Amniotic stem cell (primary cell): Measurements from ENCODE around the gene ZNF780A.
A peak's percentile ranks its signal among the peaks of the same experiment; 100 is the strongest.
"Not testable (repeated sequence)": the region's sequence is repeated elsewhere in the genome, so short reads cannot be mapped to it uniquely, and the experiment has no call there.

ENCODE experiments used
- DNase-seq: peaks from one replicate; lab custom pipeline; 2025; lab: John Stamatoyannopoulos, UW

ZNF780A gene

DNA sequence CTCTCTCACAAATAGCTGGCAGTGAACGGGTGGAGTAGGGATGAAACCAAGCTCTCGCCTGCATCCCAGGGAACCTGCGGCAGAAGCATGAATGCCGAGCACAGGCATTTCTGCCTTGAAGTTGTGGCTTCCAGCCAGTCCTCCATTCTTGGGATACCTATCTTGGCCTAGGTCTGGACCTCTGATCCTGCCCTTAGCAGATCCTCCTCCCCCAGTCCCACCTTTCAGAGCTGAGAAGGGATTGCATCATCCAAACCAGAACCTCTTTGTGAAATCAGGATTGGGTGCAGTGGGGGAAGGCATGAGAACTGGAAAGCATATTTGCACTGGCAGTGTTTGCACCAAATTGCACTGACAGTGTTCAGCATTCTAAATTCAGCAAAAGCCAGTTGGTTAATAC is 5.8 kb downstream of the ZNF780A start:
- DNase-seq = no peak

DNA sequence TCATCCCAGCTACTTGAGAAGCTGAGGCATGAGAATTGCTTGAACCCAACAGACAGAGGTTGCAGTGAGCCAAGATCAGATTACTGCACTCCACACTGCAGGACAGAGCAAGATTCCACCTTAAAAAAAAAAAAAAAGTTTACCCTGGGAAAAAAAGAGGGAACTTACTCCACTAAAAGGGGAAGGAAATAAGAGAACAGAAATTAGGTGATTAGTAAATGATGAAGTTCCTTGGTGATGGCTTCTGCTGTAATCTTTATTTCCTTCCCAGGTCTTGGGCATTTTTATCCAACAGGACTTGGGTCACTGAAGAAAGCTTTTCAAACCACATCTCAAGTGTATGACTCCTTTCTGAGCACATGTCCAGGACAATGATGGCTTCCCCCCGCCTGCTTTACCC is 9.3 kb downstream of the ZNF780A start:
- DNase-seq = no peak

DNA sequence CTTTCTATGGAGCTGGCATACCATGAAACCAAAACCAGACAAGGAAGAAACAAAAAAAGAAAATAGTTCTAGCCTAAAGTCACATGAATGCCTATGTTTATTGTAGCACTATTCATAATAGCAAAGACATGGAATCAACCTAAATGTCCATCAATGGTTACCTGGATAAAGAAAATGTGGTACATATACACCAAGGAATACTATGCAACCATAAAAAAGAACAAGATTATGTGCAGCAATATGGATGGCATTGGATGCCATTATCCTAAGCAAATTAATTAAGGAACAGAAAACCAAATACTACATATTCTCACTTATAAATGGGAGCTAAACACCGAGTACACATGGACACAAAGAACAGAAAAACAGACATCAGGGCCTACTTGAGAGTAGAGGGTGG is 10.5 kb downstream of the ZNF780A start:
- DNase-seq = no peak

DNA sequence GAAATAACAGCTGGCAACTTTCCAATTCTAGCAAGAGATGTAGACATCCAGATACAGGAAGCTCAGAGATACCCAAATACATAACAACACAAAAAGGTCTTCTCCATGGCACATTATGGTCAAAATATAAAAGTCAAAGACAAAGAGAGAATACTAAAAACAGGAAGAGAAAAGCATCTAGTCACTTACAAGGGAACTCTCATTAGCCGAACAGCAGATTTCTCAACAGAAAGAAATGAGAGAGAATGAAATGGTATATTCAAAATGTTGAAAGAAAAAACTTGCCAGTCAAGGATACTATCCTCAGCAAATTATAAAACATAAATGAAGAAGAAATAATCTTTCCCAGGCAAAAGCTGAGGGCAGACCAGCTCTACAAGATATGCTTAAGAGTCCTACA is 12.4 kb downstream of the ZNF780A start:
- no peak for DNase-seq

DNA sequence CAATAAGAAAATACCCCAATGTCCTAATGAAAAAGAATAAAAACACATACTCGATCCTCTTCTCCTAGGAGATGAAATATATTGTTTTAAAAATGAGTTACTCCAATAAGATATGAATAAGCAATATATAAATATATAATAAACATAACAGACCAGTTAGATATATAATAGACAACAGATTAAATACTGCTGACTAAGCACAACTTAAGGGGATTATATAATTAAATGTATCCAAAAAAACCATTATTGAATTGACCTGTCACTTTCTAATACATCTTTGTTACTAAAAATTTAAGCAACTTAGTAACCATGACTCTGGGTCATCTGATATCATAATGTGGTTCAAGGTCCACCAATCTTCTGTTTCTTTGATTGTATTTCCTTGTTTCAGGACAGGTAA is 20.7 kb downstream of the ZNF780A start:
- no peak for DNase-seq

DNA sequence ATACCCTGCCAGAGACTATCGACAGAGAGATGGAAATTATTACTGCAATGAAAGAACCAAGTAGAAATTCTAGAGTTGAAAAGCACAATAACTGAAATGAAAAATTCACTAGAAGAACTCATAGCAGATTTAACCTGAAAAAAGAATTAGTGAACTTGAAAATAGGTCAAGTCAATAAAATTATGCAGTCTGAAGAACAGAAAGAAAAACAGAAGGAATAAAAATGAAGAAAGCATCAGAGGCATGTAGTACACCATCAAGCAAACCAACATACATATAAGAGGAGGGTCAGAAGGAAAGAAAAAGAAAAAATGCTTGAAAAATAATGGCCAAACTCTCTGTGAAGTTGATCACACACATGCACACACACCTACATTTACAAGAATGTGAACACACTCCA is 31.1 kb downstream of the ZNF780A start:
- DNase-seq = no peak

DNA sequence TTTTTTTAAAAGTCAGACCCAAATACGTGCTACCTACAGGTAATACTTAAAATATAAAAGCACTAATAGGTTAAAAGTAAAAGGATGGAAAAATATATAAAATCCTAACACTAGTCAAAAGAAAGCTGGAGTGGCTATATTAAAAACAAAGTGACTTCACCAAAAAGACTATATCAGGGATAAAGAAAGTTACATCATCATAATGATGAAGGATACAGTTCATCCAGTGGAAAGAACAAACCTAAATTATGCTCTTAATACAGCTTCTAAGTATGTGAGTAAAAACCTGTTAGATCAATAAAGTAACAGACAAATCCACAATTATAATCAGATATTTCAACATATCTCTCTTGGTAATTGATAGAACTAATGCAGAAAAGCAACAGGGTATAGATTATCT is 33.6 kb downstream of the ZNF780A start:
- DNase-seq = no peak

DNA sequence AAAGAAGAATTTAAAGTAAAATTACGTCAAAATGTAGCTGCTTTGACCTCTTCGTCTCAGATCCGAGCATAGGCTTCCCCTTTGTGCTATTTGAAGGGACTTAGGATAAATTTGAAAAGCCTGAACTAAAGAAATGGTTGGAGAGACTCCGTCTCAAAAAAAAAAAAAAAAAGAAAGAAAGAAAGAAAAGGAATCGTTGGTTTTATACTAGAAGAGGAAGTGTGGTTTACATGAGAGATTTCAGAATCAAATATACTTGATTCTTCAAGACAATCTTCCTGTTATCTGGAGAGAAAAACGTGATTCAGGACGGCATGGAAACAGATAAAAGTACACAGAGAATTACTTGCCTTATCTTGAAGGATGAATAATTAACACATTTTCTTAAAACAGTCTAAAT is 34.2 kb downstream of the ZNF780A start:
- no peak for DNase-seq

DNA sequence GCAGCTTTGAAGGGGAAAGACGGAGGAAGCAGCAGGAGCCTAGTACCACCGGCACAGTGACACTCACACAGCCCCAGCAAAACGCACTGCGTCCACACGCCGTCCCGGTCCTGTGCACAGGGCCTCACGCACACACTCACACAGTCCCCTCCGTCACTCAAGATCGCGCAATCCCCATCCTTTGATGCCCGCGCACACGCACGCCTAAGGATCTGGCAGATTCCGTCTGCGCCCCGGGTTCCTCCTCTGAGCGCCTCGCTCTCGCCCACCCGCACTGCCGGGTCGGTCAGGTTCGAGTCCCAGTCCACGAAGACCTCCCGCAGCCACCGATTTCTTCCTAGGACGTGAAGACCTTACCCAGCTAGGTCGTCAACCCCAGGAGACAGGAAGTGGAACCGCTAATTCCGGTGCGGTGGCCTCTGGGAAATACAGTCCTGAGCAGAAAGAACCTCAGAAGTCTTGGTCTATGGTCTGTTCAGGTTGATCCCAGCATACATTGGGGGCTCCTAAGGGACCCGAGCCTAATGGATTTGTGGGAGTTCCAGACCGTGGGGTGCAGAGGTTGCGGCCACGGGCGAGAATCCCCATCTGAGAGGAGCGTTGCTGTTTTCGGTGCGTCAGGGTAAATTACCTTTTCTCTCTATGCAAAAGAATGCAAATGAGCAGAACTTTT is 34.8 kb downstream of the ZNF780A start, which contains the start of gene ZNF780B:
ZNF780B (minus strand) TSS at position 400 of the 673 bp plus-strand sequence. CDS start 5,899 bp downstream, outside the sequence.
- peak; percentile 38 for DNase-seq

DNA sequence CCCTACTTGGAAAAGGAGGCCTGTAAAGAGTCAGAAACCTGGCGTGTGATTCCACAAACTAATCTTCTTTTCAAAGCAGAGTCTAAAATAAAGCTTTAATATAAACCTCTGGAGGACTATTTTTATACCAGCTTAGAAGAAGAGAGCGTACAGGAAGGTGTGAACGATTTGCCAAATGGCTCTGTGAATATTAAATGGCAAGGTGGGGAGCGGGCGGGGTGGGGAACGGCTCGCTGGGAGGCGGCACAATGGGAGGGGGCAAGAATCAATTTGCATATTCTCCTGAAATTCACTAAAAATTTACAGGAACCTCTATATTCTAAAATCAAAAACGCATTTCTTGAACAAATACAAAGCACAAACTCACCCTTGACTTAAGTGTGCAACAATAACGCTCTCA is 35.7 kb downstream of the ZNF780A start:
- no peak for DNase-seq

DNA sequence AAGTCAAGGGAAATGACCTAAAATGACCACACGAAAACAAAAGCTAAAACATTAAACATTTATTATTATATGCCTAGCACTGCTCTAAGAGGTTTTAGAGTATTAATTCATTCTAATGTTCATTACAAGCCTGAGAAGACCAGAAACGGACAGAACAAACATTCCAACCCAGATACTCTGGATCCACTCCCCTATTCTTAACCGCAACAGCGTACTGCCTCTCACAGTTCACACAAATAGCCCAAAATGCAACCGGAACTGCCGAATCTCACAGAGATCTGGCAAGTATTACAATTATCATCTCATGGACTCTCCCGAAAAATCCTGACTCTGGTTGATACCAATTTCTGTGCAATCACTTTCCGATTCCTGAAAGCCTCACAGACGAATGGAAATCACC is 36.1 kb downstream of the ZNF780A start:
- no peak for DNase-seq

DNA sequence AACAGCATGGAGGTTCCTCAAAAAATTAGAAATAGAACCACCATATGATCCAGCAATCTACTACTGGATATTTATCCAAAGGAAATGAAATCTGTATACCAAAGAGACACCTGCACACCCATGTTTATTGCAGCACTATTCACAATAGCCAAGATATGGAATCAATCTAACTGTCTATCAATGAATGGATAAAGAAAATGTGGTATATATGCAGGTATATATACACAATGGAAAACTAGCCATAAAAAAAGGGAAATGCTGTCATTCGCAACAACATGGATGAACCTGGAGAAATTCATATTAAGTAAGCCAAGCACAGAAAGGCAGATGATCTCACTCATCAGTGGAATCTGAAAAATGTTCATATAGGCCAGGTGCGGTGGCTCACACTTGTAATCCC is 37.3 kb downstream of the ZNF780A start:
- DNase-seq = no peak

DNA sequence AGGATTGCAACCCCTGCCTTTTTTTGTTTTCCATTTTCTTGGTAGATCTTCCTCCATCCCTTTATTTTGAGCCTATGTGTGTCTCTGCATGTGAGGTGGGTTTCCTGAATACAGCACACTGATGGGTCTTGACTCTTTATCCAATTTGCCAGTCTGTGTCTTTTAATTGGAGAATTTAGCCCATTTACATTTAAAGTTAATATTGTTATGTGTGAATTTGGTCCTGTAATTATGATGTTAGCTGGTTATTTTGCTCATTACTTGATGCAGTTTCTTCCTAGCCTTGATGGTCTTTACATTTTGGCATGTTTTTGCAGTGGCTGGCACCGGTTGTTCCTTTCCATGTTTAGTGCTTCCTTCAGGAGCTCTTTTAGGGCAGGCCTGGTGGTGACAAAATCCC is 49.0 kb downstream of the ZNF780A start:
- not testable (repeated sequence) for DNase-seq

DNA sequence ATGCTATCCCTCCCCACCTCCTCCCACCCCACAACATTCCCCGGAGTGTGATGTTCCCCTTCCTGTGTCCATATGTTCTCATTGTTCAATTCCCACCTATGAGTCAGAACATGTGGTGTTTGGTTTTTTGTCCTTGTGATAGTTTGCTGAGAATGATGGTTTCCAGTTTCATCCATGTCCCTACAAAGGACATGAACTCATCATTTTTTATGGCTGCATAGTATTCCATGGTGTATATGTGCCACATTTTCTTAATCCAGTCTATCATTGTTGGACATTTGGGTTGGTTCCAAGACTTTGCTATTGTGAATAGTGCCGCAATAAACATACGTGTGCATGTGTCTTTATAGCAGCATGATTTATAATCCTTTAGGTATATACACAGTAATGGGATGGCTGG is 52.7 kb downstream of the ZNF780A start:
- DNase-seq = not testable (repeated sequence)

DNA sequence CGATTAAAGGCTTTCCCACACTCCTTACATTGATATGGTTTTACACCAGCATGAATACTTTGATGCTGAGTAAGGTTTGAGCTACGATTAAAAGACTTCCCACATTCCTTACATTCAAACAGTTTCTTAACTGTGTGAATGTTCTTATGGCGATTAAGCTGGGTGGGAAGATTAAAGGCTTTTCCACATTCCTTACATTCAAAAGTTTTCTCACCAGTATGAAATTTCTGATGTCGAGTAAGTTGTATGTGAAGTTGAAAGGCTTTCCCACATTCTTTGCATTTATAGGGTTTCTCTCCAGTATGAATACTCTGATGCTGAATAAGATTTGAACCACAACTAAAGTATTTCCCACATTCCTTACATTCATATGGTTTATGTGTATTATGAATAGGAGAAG is 54.7 kb downstream of the ZNF780A start:
- no peak for DNase-seq

DNA sequence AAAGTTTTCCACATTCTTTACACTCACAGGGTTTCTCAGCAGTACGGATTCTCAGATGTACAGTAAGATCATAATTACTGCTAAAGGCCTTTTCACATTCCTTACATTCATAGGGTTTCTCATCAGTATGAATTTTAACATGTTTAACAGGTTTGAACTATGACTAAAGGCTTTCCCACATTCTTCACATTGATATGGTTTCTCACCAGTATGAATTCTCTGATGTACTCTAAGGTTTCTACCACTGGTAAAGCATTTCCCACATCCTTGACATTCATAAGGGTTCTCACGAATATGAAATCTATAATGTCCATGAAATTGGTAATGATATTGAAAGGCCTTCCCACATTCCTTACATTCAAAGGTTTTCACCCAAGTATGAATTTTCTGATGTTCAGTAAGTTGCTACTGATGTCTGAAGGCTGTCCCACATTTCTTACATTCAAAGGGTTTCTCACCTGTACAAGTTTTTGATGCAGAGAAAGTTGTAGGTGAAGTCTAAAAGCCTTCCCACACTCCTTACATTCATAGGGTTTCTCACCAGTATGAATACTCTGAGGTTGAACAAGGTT is 56.7 kb downstream of the ZNF780A start:
- DNase-seq = no peak

DNA sequence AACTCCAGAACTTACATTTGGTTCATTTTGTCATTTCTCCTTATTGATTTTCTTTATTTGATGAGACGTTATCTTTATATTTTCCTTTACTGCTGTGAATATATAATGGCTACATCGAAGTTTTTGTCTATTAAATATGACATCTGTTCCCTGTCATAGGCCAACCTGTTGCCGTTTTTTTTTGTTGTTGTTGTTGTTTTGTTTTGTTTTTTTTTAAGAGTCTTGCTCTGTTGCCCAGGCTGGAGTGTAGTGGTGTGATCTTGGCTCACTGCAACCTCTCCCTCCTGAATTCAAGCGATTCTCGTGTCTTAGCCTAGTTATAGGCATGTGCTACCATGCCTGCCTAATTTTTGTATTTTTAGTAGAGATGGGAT is 64.2 kb downstream of the ZNF780A start:
- DNase-seq = no peak

DNA sequence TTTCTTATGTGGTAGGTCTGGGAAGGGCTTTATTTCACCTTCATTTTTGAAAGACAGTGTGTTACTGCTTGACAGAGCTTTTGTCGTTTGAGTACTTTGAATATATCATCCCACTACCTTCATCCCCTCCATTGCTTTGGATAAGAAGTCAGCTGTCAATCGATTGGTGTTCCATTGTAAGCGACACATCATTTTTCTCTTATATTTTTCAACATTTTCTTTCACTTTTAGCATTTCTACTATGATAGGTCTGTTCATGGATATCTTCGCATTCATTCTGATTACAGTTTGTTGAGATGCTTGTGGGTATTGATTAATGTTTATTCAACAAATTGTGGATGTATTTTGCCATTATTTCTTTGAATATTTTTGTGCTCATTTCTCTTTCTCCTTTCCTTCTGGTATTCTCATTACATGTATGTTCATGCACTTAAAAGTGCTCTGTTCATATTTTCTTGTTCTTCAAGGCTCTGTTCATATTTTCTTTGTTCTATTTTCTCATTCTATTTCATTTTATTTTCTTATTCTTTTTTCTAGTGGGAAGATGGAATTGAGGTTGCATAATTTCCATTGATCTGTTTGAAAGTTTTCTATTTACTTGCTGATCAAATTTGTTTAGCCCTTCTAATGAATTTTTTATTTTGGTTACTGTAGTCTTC is 64.7 kb downstream of the ZNF780A start:
- no peak for DNase-seq

DNA sequence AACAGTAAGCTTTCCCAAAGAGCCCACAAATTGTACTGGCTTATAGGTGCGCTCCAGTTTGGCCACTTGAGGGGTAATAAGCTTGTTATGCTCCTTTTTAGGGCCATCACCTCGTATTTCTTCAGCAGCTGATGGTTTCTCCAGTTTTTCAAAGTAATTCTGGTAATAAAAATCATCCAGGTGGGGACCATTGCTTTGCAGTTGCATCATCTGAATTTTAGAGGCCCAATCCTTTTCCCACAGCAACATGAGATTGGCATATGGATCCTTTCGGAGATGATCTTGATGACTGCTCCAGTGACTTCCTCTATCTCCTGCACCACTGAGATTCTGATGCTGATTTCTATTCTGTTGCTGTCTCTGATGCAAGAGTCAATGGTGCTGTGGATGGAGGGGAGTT is 66.8 kb downstream of the ZNF780A start:
- DNase-seq = no peak
